ENCODE results near the gene MAPT. TPM values are rescaled to one million over a fixed set of nuclear protein-coding genes. Genes with fewer than 3 reads are reported as not detected.

The MAPT gene
- total and polyA plus RNA-seq, 4 donors = 48.2 to 446 (median 261) TPM

- Histone ChIP-seq H3K27me3 (ENCODE audit: control insufficient read depth, insufficient read depth, low read length) (no peaks in the 10 kb centered on the region), H3K4me3 (ENCODE audit: low read depth, low read length) (no peak overlapping the region), H3K36me3 (ENCODE audit: control insufficient read depth, insufficient read depth, low read length) (peaks cover 67% of the 10 kb centered on the region), H3K9me3 (ENCODE audit: control insufficient read depth, insufficient read depth, low read length) (no peaks in the 10 kb centered on the region), H3K27ac (ENCODE audit: low read depth, low read length) (no peak overlapping the region), H3K4me1 (ENCODE audit: control insufficient read depth, insufficient read depth, low read length) (no peaks in the 10 kb centered on the region)
- WGBS (ENCODE audit: insufficient coverage) = 45% methylated on average over 14 of the region's 14 CpGs
- no peak for DNase-seq (ENCODE audit: low read depth in 4 of 6, low spot score in 6 of 6)
Observed at GRCh38 chr17:45971698-45972141, 77.4 kb downstream of the MAPT start.

GRCh38 chr17:45972531-45972930 is 78.2 kb downstream of the MAPT start:
- H3K4me3 ChIP-seq (ENCODE audit: low read depth, low read length) = no peak overlapping the region
- WGBS (ENCODE audit: insufficient coverage) = 93% methylated on average over 3 of the region's 3 CpGs
- H3K9me3 ChIP-seq (ENCODE audit: control insufficient read depth, insufficient read depth, low read length) = no peaks in the 10 kb centered on the region
- H3K36me3 ChIP-seq (ENCODE audit: control insufficient read depth, insufficient read depth, low read length) = peaks cover 70% of the 10 kb centered on the region
- DNase-seq (ENCODE audit: low read depth in 4 of 6, low spot score in 6 of 6) = no peak
- H3K27me3 ChIP-seq (ENCODE audit: control insufficient read depth, insufficient read depth, low read length) = no peaks in the 10 kb centered on the region
- H3K4me1 ChIP-seq (ENCODE audit: control insufficient read depth, insufficient read depth, low read length) = no peaks in the 10 kb centered on the region
- H3K27ac ChIP-seq (ENCODE audit: low read depth, low read length) = no peak overlapping the region

GRCh38 chr17:45973099-45973780 is 78.9 kb downstream of the MAPT start:
- H3K4me3 ChIP-seq (ENCODE audit: low read depth, low read length) = no peak overlapping the region
- H3K27ac ChIP-seq (ENCODE audit: low read depth, low read length) = no peak overlapping the region
- no peaks in the 10 kb centered on the region for H3K9me3 ChIP-seq (ENCODE audit: control insufficient read depth, insufficient read depth, low read length)
- H3K36me3 ChIP-seq (ENCODE audit: control insufficient read depth, insufficient read depth, low read length) = peaks cover 66% of the 10 kb centered on the region
- WGBS (ENCODE audit: insufficient coverage) = 80% methylated on average over 11 of the region's 12 CpGs
- DNase-seq (ENCODE audit: low read depth in 4 of 6, low spot score in 6 of 6) = peak in 2 of 6 donors; percentile 18 to 54
- H3K4me1 ChIP-seq (ENCODE audit: control insufficient read depth, insufficient read depth, low read length) = no peaks in the 10 kb centered on the region
- no peaks in the 10 kb centered on the region for H3K27me3 ChIP-seq (ENCODE audit: control insufficient read depth, insufficient read depth, low read length)

- Histone ChIP-seq H3K36me3 (ENCODE audit: control insufficient read depth, insufficient read depth, low read length) (peaks cover 64% of the 10 kb centered on the region), H3K9me3 (ENCODE audit: control insufficient read depth, insufficient read depth, low read length) (no peaks in the 10 kb centered on the region), H3K4me1 (ENCODE audit: control insufficient read depth, insufficient read depth, low read length) (no peaks in the 10 kb centered on the region), H3K27me3 (ENCODE audit: control insufficient read depth, insufficient read depth, low read length) (no peaks in the 10 kb centered on the region), H3K27ac (ENCODE audit: low read depth, low read length) (no peak overlapping the region), H3K4me3 (ENCODE audit: low read depth, low read length) (no peak overlapping the region)
- DNase-seq (ENCODE audit: low read depth in 4 of 6, low spot score in 6 of 6) = peak in 2 of 6 donors; percentile 3 to 57
- WGBS (ENCODE audit: insufficient coverage) = 88% methylated on average over 16 of the region's 17 CpGs
Observed at GRCh38 chr17:45973946-45974859, 79.8 kb downstream of the MAPT start.

GRCh38 chr17:45974916-45975630 is 80.7 kb downstream of the MAPT start:
- WGBS (ENCODE audit: insufficient coverage) = 69% methylated on average over 9 of the region's 10 CpGs
- H3K27ac ChIP-seq (ENCODE audit: low read depth, low read length) = no peak overlapping the region

GRCh38 chr17:45975640-45976295 is 81.4 kb downstream of the MAPT start:
- H3K4me3 ChIP-seq (ENCODE audit: low read depth, low read length) = no peak overlapping the region
- no peaks in the 10 kb centered on the region for H3K9me3 ChIP-seq (ENCODE audit: control insufficient read depth, insufficient read depth, low read length)
- WGBS (ENCODE audit: insufficient coverage) = 82% methylated on average over 7 of the region's 8 CpGs
- H3K27me3 ChIP-seq (ENCODE audit: control insufficient read depth, insufficient read depth, low read length) = no peaks in the 10 kb centered on the region
- no peaks in the 10 kb centered on the region for H3K4me1 ChIP-seq (ENCODE audit: control insufficient read depth, insufficient read depth, low read length)
- no peak overlapping the region for H3K27ac ChIP-seq (ENCODE audit: low read depth, low read length)
- no peak for DNase-seq (ENCODE audit: low read depth in 4 of 6, low spot score in 6 of 6)
- H3K36me3 ChIP-seq (ENCODE audit: control insufficient read depth, insufficient read depth, low read length) = peaks cover 54% of the 10 kb centered on the region

More at GRCh38 chr17:45974916-45975630, 80.7 kb downstream of the MAPT start:
- peaks cover 60% of the 10 kb centered on the region for H3K36me3 ChIP-seq (ENCODE audit: control insufficient read depth, insufficient read depth, low read length)
- H3K4me1 ChIP-seq (ENCODE audit: control insufficient read depth, insufficient read depth, low read length) = no peaks in the 10 kb centered on the region
- DNase-seq (ENCODE audit: low read depth in 4 of 6, low spot score in 6 of 6) = no peak
- H3K27me3 ChIP-seq (ENCODE audit: control insufficient read depth, insufficient read depth, low read length) = no peaks in the 10 kb centered on the region
- H3K9me3 ChIP-seq (ENCODE audit: control insufficient read depth, insufficient read depth, low read length) = no peaks in the 10 kb centered on the region
- H3K4me3 ChIP-seq (ENCODE audit: low read depth, low read length) = no peak overlapping the region

- Histone ChIP-seq H3K4me1 (ENCODE audit: control insufficient read depth, insufficient read depth, low read length) (no peaks in the 10 kb centered on the region), H3K4me3 (ENCODE audit: low read depth, low read length) (no peak overlapping the region), H3K9me3 (ENCODE audit: control insufficient read depth, insufficient read depth, low read length) (no peaks in the 10 kb centered on the region), H3K36me3 (ENCODE audit: control insufficient read depth, insufficient read depth, low read length) (peaks cover 56% of the 10 kb centered on the region), H3K27me3 (ENCODE audit: control insufficient read depth, insufficient read depth, low read length) (no peaks in the 10 kb centered on the region), H3K27ac (ENCODE audit: low read depth, low read length) (no peak overlapping the region)
- 96% methylated on average over 2 of the region's 2 CpGs for WGBS (ENCODE audit: insufficient coverage)
- DNase-seq (ENCODE audit: low read depth in 4 of 6, low spot score in 6 of 6) = no peak
Observed at GRCh38 chr17:45976391-45976754, 82.0 kb downstream of the MAPT start.

- DNase-seq (ENCODE audit: low read depth in 4 of 6, low spot score in 6 of 6) = no peak
- no peaks in the 10 kb centered on the region for H3K4me1 ChIP-seq (ENCODE audit: control insufficient read depth, insufficient read depth, low read length)
- no peak overlapping the region for H3K4me3 ChIP-seq (ENCODE audit: low read depth, low read length)
- no peak overlapping the region for H3K27ac ChIP-seq (ENCODE audit: low read depth, low read length)
- 83% methylated on average over 11 of the region's 18 CpGs for WGBS (ENCODE audit: insufficient coverage)
- H3K27me3 ChIP-seq (ENCODE audit: control insufficient read depth, insufficient read depth, low read length) = no peaks in the 10 kb centered on the region
- peaks cover 51% of the 10 kb centered on the region for H3K36me3 ChIP-seq (ENCODE audit: control insufficient read depth, insufficient read depth, low read length)
- H3K9me3 ChIP-seq (ENCODE audit: control insufficient read depth, insufficient read depth, low read length) = no peaks in the 10 kb centered on the region
Observed at GRCh38 chr17:45976755-45977505, 82.6 kb downstream of the MAPT start.

GRCh38 chr17:45977506-45977824 is 83.1 kb downstream of the MAPT start:
- Histone ChIP-seq H3K36me3 (ENCODE audit: control insufficient read depth, insufficient read depth, low read length) (peaks cover 45% of the 10 kb centered on the region), H3K9me3 (ENCODE audit: control insufficient read depth, insufficient read depth, low read length) (no peaks in the 10 kb centered on the region), H3K4me3 (ENCODE audit: low read depth, low read length) (no peak overlapping the region), H3K4me1 (ENCODE audit: control insufficient read depth, insufficient read depth, low read length) (no peaks in the 10 kb centered on the region), H3K27ac (ENCODE audit: low read depth, low read length) (no peak overlapping the region), H3K27me3 (ENCODE audit: control insufficient read depth, insufficient read depth, low read length) (no peaks in the 10 kb centered on the region)
- no peak for DNase-seq (ENCODE audit: low read depth in 4 of 6, low spot score in 6 of 6)
- 100% methylated on average over 2 of the region's 4 CpGs for WGBS (ENCODE audit: insufficient coverage)
